ENCODE data around the gene USP37.

DNA sequence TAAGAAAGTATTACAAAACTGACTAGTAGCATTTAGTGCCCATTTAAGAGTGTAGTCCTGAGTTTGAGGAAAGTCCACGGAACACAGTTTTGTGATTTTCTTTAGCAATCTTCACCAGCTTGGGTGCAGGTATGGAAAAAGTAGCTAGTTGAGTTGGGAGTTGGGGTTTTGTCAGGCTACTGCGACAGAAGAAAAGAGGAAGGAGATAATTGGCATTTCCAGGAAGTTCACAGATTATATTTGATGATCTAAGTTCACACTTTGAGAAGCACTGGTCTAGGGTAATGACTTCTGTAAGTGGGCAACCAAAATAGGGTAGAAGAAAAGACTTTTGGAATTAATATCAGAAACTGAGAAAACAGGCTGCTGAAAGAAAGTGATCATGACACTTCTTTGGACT lies 97.1 kb downstream of the USP37 start:
- TF ChIP-seq USF2 (IDR thresholded peaks at IDR 0.05; ENCODE audit: low read depth, low read length) (no peak), RCOR1 (IDR thresholded peaks at IDR 0.05; ENCODE audit: insufficient replicate concordance, low read length) (no peak), POLR2A (IDR thresholded peaks at IDR 0.05; ENCODE audit: low read depth, low read length) (no peak), SMC3 (IDR thresholded peaks at IDR 0.05; ENCODE audit: low read depth, low read length) (no peak), CEBPB (IDR thresholded peaks at IDR 0.05; ENCODE audit: low read depth, low read length) (no peak), FOS (IDR thresholded peaks at IDR 0.05; ENCODE audit: low read depth, low read length) (no peak), CHD1 (IDR thresholded peaks at IDR 0.05; ENCODE audit: low read depth, low read length) (no peak), MXI1 (IDR thresholded peaks at IDR 0.05; ENCODE audit: borderline replicate concordance, low read depth, low read length) (no peak), MAZ (IDR thresholded peaks at IDR 0.05; ENCODE audit: borderline replicate concordance, low read depth, low read length) (no peak)
- TF ChIP-seq, protein P1, sequence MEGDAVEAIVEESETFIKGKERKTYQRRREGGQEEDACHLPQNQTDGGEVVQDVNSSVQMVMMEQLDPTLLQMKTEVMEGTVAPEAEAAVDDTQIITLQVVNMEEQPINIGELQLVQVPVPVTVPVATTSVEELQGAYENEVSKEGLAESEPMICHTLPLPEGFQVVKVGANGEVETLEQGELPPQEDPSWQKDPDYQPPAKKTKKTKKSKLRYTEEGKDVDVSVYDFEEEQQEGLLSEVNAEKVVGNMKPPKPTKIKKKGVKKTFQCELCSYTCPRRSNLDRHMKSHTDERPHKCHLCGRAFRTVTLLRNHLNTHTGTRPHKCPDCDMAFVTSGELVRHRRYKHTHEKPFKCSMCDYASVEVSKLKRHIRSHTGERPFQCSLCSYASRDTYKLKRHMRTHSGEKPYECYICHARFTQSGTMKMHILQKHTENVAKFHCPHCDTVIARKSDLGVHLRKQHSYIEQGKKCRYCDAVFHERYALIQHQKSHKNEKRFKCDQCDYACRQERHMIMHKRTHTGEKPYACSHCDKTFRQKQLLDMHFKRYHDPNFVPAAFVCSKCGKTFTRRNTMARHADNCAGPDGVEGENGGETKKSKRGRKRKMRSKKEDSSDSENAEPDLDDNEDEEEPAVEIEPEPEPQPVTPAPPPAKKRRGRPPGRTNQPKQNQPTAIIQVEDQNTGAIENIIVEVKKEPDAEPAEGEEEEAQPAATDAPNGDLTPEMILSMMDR (conservative IDR thresholded peaks at IDR 0.05; ENCODE audit: low read depth, low read length): no peak

Data from IMR-90 (cell line).